ENCODE results near the gene ULBP3.

The ULBP3 gene

GRCh38 chr6:150057501-150057951 lies 11.4 kb downstream of the ULBP3 start:
- no peak overlapping the region for H3K4me3 ChIP-seq (ENCODE audit: low read depth, low read length)
- DNase-seq (ENCODE audit: low read depth), result no peak
- no peak for TF ChIP-seq MYC (IDR thresholded peaks at IDR 0.05; ENCODE audit: low read depth, low read length)
- no peak for TF ChIP-seq POLR2A (IDR thresholded peaks at IDR 0.05; ENCODE audit: extremely low read depth, insufficient read length)
- no peak for TF ChIP-seq CTCF (IDR thresholded peaks at IDR 0.05; ENCODE audit: low read depth, low read length)
- no peak for TF ChIP-seq MAX (IDR thresholded peaks at IDR 0.05; ENCODE audit: low read depth, low read length)

GRCh38 chr6:150056916-150057315 lies 12.0 kb downstream of the ULBP3 start:
- DNase-seq (ENCODE audit: low read depth), result no peak
- TF ChIP-seq POLR2A (IDR thresholded peaks at IDR 0.05; ENCODE audit: extremely low read depth, insufficient read length) (no peak), MYC (IDR thresholded peaks at IDR 0.05; ENCODE audit: low read depth, low read length) (no peak), MAX (IDR thresholded peaks at IDR 0.05; ENCODE audit: low read depth, low read length) (no peak), CTCF (IDR thresholded peaks at IDR 0.05; ENCODE audit: low read depth, low read length) (no peak)
- H3K4me3 ChIP-seq (ENCODE audit: low read depth, low read length), result no peak overlapping the region

GRCh38 chr6:150056156-150056555 lies 12.8 kb downstream of the ULBP3 start:
- no peak for DNase-seq (ENCODE audit: low read depth)
- TF ChIP-seq POLR2A (IDR thresholded peaks at IDR 0.05; ENCODE audit: extremely low read depth, insufficient read length) (no peak), MAX (IDR thresholded peaks at IDR 0.05; ENCODE audit: low read depth, low read length) (no peak), MYC (IDR thresholded peaks at IDR 0.05; ENCODE audit: low read depth, low read length) (no peak), CTCF (IDR thresholded peaks at IDR 0.05; ENCODE audit: low read depth, low read length) (no peak)
- H3K4me3 ChIP-seq (ENCODE audit: low read depth, low read length), result no peak overlapping the region

- no peak overlapping the region for H3K4me3 ChIP-seq (ENCODE audit: low read depth, low read length)
- no peak for DNase-seq (ENCODE audit: low read depth)
- TF ChIP-seq CTCF (IDR thresholded peaks at IDR 0.05; ENCODE audit: low read depth, low read length) (no peak), POLR2A (IDR thresholded peaks at IDR 0.05; ENCODE audit: extremely low read depth, insufficient read length) (no peak), MAX (IDR thresholded peaks at IDR 0.05; ENCODE audit: low read depth, low read length) (no peak)
Measured at GRCh38 chr6:150055131-150055530, 13.8 kb downstream of the ULBP3 start.

- no peak for TF ChIP-seq MYC (IDR thresholded peaks at IDR 0.05; ENCODE audit: low read depth, low read length)
- no peak for TF ChIP-seq MAX (IDR thresholded peaks at IDR 0.05; ENCODE audit: low read depth, low read length)
- TF ChIP-seq POLR2A (IDR thresholded peaks at IDR 0.05; ENCODE audit: extremely low read depth, insufficient read length), result no peak
- TF ChIP-seq CTCF (IDR thresholded peaks at IDR 0.05; ENCODE audit: low read depth, low read length), result no peak
- H3K4me3 ChIP-seq (ENCODE audit: low read depth, low read length), result no peak overlapping the region
- no peak for DNase-seq (ENCODE audit: low read depth)
Measured at GRCh38 chr6:150053450-150053849, 15.5 kb downstream of the ULBP3 start.

GRCh38 chr6:150050846-150051245 lies 18.1 kb downstream of the ULBP3 start:
- no peak overlapping the region for H3K4me3 ChIP-seq (ENCODE audit: low read depth, low read length)
- no peak for DNase-seq (ENCODE audit: low read depth)
- no peak for TF ChIP-seq MYC (IDR thresholded peaks at IDR 0.05; ENCODE audit: low read depth, low read length)
- TF ChIP-seq POLR2A (IDR thresholded peaks at IDR 0.05; ENCODE audit: extremely low read depth, insufficient read length), result no peak
- TF ChIP-seq MAX (IDR thresholded peaks at IDR 0.05; ENCODE audit: low read depth, low read length), result no peak
- TF ChIP-seq CTCF (IDR thresholded peaks at IDR 0.05; ENCODE audit: low read depth, low read length), result no peak

Measured in NB4 (cell line).